SK-N-SH (cell line): ENCODE data around the gene FHL2. TPM values are rescaled to one million over a fixed set of nuclear protein-coding genes. Genes with fewer than 3 reads are reported as not detected.

Source experiments
- CTCF ChIA-PET: fragments of 300-600, 350-600 bp; formaldehyde crosslinking; extraction: SDS; loops from one replicate; lab custom pipeline; 2021; lab: Yijun Ruan, JAX
- POLR2A ChIA-PET: fragments of 350-600 bp; sonication (Branson Sonifier 250); formaldehyde crosslinking; extraction: SDS; loops from one replicate; lab custom pipeline; 2020; ENCODE audit warnings: antibody characterized with exemption, inconsistent platforms; lab: Yijun Ruan, JAX
- DNase-seq: peaks from one replicate; pipeline ENCODE4 v3.0.0; 2012
- H2AFZ ChIP-seq: fragments of 200-600 bp; sonication (generic); 2 replicates; pipeline ENCODE4 v1.8.1; 2016; ENCODE audit warnings: antibody characterized with exemption, mild to moderate bottlenecking, low read depth
- H3F3A ChIP-seq: fragments of 200-600 bp; sonication (generic); replicated peaks from 2 replicates; pipeline ENCODE3; 2016; ENCODE audit warnings: antibody characterized with exemption, mild to moderate bottlenecking; ENCODE audit not compliant: insufficient read depth
- H3K27ac ChIP-seq, 2 experiments: fragments of 200-500 bp in 1 of 2; fragments of 200-600 bp in 1 of 2; sonication (Bioruptor generic) in 1 of 2; sonication (generic), shearing (Covaris generic) in 1 of 2; 2 replicates each; pipeline versions ENCODE4 v1.5.1 to v1.6.1; 2014 to 2016; ENCODE audit warnings: low read depth in 2 of 2, inconsistent platforms in 1 of 2, low read length in 1 of 2, mild to moderate bottlenecking in 1 of 2, mixed read lengths in 1 of 2
- H3K27me3 ChIP-seq: fragments of 200-600 bp; sonication (generic), shearing (Covaris generic); 2 replicates; pipeline ENCODE4 v1.6.1; 2016; ENCODE audit warnings: mixed run types; ENCODE audit not compliant: insufficient read depth
- H3K36me3 ChIP-seq, 2 experiments: fragments of 200-500 bp in 1 of 2; fragments of 200-600 bp in 1 of 2; sonication (Bioruptor generic) in 1 of 2; sonication (generic) in 1 of 2; replicated peaks in 1 of 2; 2 replicates each; pipeline versions ENCODE3 to v1.5.1; 2014 to 2016; ENCODE audit warnings: low read length in 1 of 2, mild to moderate bottlenecking in 1 of 2; ENCODE audit not compliant: insufficient read depth in 2 of 2, control insufficient read depth in 1 of 2
- H3K4me1 ChIP-seq, 2 experiments: fragments of 200-500 bp in 1 of 2; fragments of 200-600 bp in 1 of 2; sonication (Bioruptor generic) in 1 of 2; sonication (generic), shearing (Covaris generic) in 1 of 2; 2 replicates each; pipeline versions ENCODE4 v1.5.1 to v1.6.1; 2014 to 2016; ENCODE audit warnings: low read depth in 1 of 2, low read length in 1 of 2, mixed run types in 1 of 2; ENCODE audit not compliant: insufficient read depth in 2 of 2, control insufficient read depth in 1 of 2
- H3K4me2 ChIP-seq: fragments of 200-600 bp; sonication (generic), shearing (Covaris generic); 2 replicates; pipeline ENCODE4 v1.6.1; 2017; ENCODE audit warnings: mixed run types
- H3K4me3 ChIP-seq, 2 experiments: fragments of 200-500 bp in 1 of 2; fragments of 200-600 bp in 1 of 2; sonication (Bioruptor generic) in 1 of 2; sonication (generic), shearing (Covaris generic) in 1 of 2; 2 replicates each; pipeline versions ENCODE4 v1.5.1 to v1.8.1; 2014 to 2016; ENCODE audit warnings: low read depth in 2 of 2, inconsistent platforms in 1 of 2, low read length in 1 of 2, mild to moderate bottlenecking in 1 of 2, mixed read lengths in 1 of 2, moderate library complexity in 1 of 2
- H3K79me2 ChIP-seq: fragments of 200-600 bp; sonication (generic); 2 replicates; pipeline ENCODE4 v1.8.1; 2017; ENCODE audit warnings: mild to moderate bottlenecking; ENCODE audit not compliant: insufficient read depth
- H3K9ac ChIP-seq: fragments of 200-600 bp; sonication (generic); 2 replicates; pipeline ENCODE4 v1.6.1; 2017; ENCODE audit warnings: mixed run types
- H3K9me2 ChIP-seq: fragments of 200-600 bp; sonication (generic); 2 replicates; pipeline ENCODE4 v1.6.1; 2017; ENCODE audit warnings: mixed run types
- H3K9me3 ChIP-seq: fragments of 200-600 bp; sonication (generic); 2 replicates; pipeline ENCODE4 v1.6.1; 2017; ENCODE audit warnings: mixed run types, mild to moderate bottlenecking, moderate library complexity
- H4K20me1 ChIP-seq: fragments of 200-600 bp; sonication (generic); 2 replicates; pipeline ENCODE4 v1.6.1; 2017; ENCODE audit warnings: mild to moderate bottlenecking, mixed run types; ENCODE audit not compliant: insufficient read depth
- EP300 ChIP-seq, 2 experiments: IDR thresholded peaks; 2 replicates each; pipeline versions ENCODE4 v1.4.0 to v1.6.1; 2012; ENCODE audit warnings: borderline replicate concordance in 1 of 2, low read depth in 1 of 2, low read length in 1 of 2
- EZH2phosphoT487 ChIP-seq: fragments of 200-600 bp; sonication (generic); IDR thresholded peaks from 2 replicates; pipeline ENCODE4 v1.6.1; 2017; ENCODE audit warnings: low read depth, mixed run types, mild to moderate bottlenecking, antibody characterized with exemption, moderate library complexity, borderline replicate concordance
- FOXJ3 ChIP-seq: sonication (generic); formaldehyde crosslinking; IDR thresholded peaks from 2 replicates; pipeline ENCODE4 v1.5.1; 2020; ENCODE audit warnings: mild to moderate bottlenecking, missing genetic modification reagents
- GABPA ChIP-seq: IDR thresholded peaks from 2 replicates; pipeline ENCODE4 v1.4.0; 2012; ENCODE audit warnings: low read depth, mild to moderate bottlenecking
- GATA2 ChIP-seq: sonication (generic); formaldehyde crosslinking; IDR thresholded peaks from 2 replicates; pipeline ENCODE4 v1.5.0; 2020; ENCODE audit warnings: mild to moderate bottlenecking, missing genetic modification reagents
- MXI1 ChIP-seq: IDR thresholded peaks from 2 replicates; pipeline ENCODE4 v1.6.1; 2012; ENCODE audit warnings: mild to moderate bottlenecking, low read depth, low read length, improper control_type of control experiment
- RCOR1 ChIP-seq: fragments of 150-350 bp; IDR thresholded peaks from 2 replicates; pipeline ENCODE4 v1.6.1; 2017; ENCODE audit warnings: antibody characterized with exemption, low read length
- SMC3 ChIP-seq: IDR thresholded peaks from 2 replicates; pipeline ENCODE4 v1.6.1; 2012; ENCODE audit warnings: low read depth, low read length, improper control_type of control experiment
- TCF12 ChIP-seq: IDR thresholded peaks from 2 replicates; pipeline ENCODE4 v1.4.0; 2012
- TEAD4 ChIP-seq: IDR thresholded peaks from 2 replicates; pipeline ENCODE4 v1.4.0; 2012; ENCODE audit warnings: mild to moderate bottlenecking, borderline replicate concordance; ENCODE audit not compliant: insufficient read depth
- YY1 ChIP-seq: IDR thresholded peaks from 2 replicates; pipeline ENCODE4 v1.4.0; 2012; ENCODE audit warnings: low read depth, mild to moderate bottlenecking
- WGBS: methylation state at CpG from one replicate; pipeline ENCODE4 v1.1.6; 2017; ENCODE audit warnings: low lambda C conversion rate; 5-methylcytosine and 5-hydroxymethylcytosine counted together
- polyA plus RNA-seq, 3 experiments: library from polyadenylated mRNA; depleted of rRNA; stranded (reverse); fragments of >200 nt; gene quantifications; 2 replicates each; pipeline ENCODE4 v1.2.3, GENCODE V29; 2012
- TF ChIP-seq, protein P1 (sequence below): IDR thresholded peaks from 2 replicates; pipeline ENCODE4 v1.4.0; 2012; ENCODE audit warnings: low read depth, borderline replicate concordance
- TF ChIP-seq, protein P2 (sequence below): IDR thresholded peaks from 2 replicates; pipeline ENCODE4 v1.6.1; 2012; ENCODE audit warnings: mild to moderate bottlenecking, low read depth, low read length, moderate library complexity
- TF ChIP-seq, protein P3 (sequence below): fragments of 200-600 bp; sonication (generic); IDR thresholded peaks from 2 replicates; pipeline ENCODE4 v1.6.1; 2017; ENCODE audit warnings: antibody characterized with exemption, mild to moderate bottlenecking, moderate library complexity

FHL2 gene
- polyA plus RNA-seq, 1 of the 3 experiments (the other 2 are of a cell fraction): 31.7 TPM

DNA sequence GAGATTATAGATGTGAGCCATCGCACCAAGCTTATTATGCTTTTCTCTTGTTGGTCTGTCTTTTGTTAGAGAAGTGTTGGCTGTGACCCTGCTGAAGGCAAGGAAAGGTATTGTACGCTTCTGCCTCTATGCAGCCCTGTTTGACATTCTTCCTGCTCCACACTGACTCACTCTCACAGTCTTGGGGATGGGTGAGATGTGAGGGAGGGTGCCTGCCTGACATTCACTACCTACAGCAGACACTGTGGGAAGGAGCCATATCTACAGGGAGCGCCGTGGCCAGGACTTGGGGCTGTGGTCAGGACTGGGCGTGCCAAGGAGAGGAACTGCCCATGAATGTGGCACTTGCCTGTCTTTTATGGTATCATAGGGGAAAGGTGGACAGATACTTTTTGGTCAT, 43.9 kb upstream of the FHL2 start:
- H3K27ac ChIP-seq: no peak overlapping the region
- H3K9ac ChIP-seq: no peak overlapping the region
- H3K9me3 ChIP-seq: no peaks in the 10 kb centered on the region
- DNase-seq: no peak
- WGBS: 84% methylated on average over 5 of the region's 5 CpGs
- peaks cover 3% of the 10 kb centered on the region for H3F3A ChIP-seq
- no peak overlapping the region for H2AFZ ChIP-seq
- TF ChIP-seq GATA2 (CRISPR knock-in tag) (no peak), GABPA (no peak), YY1 (no peak), EP300 (IDR thresholded peaks at IDR 0.05; ENCODE audit: borderline replicate concordance in 1 of 2, low read depth in 1 of 2, low read length in 1 of 2) (no peak), RCOR1 (no peak), FOXJ3 (CRISPR knock-in tag) (no peak)
- TF ChIP-seq, protein P1, sequence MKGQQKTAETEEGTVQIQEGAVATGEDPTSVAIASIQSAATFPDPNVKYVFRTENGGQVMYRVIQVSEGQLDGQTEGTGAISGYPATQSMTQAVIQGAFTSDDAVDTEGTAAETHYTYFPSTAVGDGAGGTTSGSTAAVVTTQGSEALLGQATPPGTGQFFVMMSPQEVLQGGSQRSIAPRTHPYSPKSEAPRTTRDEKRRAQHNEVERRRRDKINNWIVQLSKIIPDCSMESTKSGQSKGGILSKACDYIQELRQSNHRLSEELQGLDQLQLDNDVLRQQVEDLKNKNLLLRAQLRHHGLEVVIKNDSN: no peak
- no peak overlapping the region for H3K4me2 ChIP-seq
- ChIA-PET POLR2A (no interaction called here), CTCF (interaction anchor here (1.2 kb wide), 1 partner anchor 14 kb away, joined by 3 read pairs; no protein-coding TSS in a partner anchor)
- no peaks in the 10 kb centered on the region for H3K9me2 ChIP-seq
- H4K20me1 ChIP-seq: no peaks in the 10 kb centered on the region
- no peaks in the 10 kb centered on the region for H3K27me3 ChIP-seq
- H3K36me3 ChIP-seq: no peaks in the 10 kb centered on the region
- peaks cover 0 to 14% of the 10 kb centered on the region in 2 experiments; a peak in 2 of 4 replicates for H3K4me1 ChIP-seq
- no peak overlapping the region for H3K4me3 ChIP-seq
- no peaks in the 10 kb centered on the region for H3K79me2 ChIP-seq

DNA sequence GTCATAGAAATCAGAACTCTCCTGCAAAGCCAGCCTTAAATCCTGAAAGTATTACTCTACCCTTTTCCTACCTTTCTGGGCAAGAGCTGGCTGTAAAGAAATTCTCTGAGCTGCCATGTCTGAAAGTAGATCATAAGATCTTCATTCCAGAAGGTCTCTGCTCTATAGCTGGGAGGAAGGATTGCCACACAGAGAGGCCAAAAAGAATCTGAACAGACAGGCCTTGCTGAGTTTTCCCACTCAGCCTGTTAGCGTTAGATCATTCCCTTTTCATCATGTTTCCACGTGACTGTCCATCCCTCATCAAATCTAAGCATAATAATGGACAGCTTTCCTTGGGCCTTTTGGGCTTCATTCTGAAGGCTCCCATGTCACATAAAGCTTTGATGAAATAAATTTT, 43.2 kb upstream of the FHL2 start:
- 76% methylated on average over 2 of the region's 2 CpGs for WGBS
- no peak for DNase-seq
- H3K4me2 ChIP-seq: no peak overlapping the region
- H3K4me3 ChIP-seq: no peak overlapping the region
- TF ChIP-seq EZH2phosphoT487 (no peak), SMC3 (no peak), FOXJ3 (CRISPR knock-in tag) (no peak)
- no peaks in the 10 kb centered on the region for H3K9me2 ChIP-seq
- CTCF ChIA-PET: interaction anchor here (1.2 to 1.7 kb wide), 2 partner anchors 14 to 79 kb away, joined by 3 to 6 read pairs; no protein-coding TSS in a partner anchor
- H3K9ac ChIP-seq: no peak overlapping the region
- H3K36me3 ChIP-seq: no peaks in the 10 kb centered on the region
- no peaks in the 10 kb centered on the region for H4K20me1 ChIP-seq
- H3K79me2 ChIP-seq: no peaks in the 10 kb centered on the region
- no peaks in the 10 kb centered on the region for H3K9me3 ChIP-seq
- POLR2A ChIA-PET: no interaction called here
- H3K27me3 ChIP-seq: no peaks in the 10 kb centered on the region
- H3K4me1 ChIP-seq: peaks cover 0 to 17% of the 10 kb centered on the region in 2 experiments; a peak in 2 of 4 replicates
- H2AFZ ChIP-seq: no peak overlapping the region
- H3F3A ChIP-seq: peaks cover 7% of the 10 kb centered on the region
- no peak overlapping the region for H3K27ac ChIP-seq

DNA sequence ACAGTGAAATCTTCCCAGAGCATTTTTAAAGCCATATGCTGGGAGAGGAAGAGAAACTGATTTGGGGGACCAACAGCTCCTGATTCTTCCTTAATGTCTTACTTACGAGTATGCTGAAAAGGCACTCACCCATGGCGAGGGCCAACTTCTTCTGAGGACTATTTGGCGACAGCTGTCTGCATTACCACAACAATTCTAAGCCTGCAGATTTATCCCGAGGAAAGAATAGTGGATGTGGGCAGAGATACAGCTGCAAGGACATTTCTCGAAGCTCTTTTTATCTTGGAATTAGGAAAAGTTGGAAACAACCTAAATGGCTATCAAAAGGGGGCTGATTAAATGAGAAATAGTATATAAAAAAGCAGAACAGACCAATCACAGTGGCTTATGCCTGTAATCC, 40.3 kb upstream of the FHL2 start:
- no peak overlapping the region for H2AFZ ChIP-seq
- H3K4me2 ChIP-seq: no peak overlapping the region
- H3K9ac ChIP-seq: no peak overlapping the region
- no peak for DNase-seq
- H3K27ac ChIP-seq: peak overlapping the region in 1 of 2 experiments; percentile 95; a peak in 1 of 4 replicates
- no peaks in the 10 kb centered on the region for H4K20me1 ChIP-seq
- H3K9me2 ChIP-seq: no peaks in the 10 kb centered on the region
- peaks cover 7% of the 10 kb centered on the region for H3F3A ChIP-seq
- H3K4me1 ChIP-seq: peaks cover 0 to 17% of the 10 kb centered on the region in 2 experiments; a peak in 2 of 4 replicates
- 68% methylated on average over 5 of the region's 5 CpGs for WGBS
- H3K79me2 ChIP-seq: no peaks in the 10 kb centered on the region
- H3K27me3 ChIP-seq: 0 out of 2 replicates have a peak, but pooled peaks cover 4% of the 10 kb centered on the region
- ChIA-PET POLR2A (interaction anchor here (1.2 to 1.8 kb wide), 5 partner anchors 10 to 79 kb away, joined by 4 to 12 read pairs (median 6); partner anchors contain the start of gene FHL2), CTCF (interaction anchor here (0.7 to 2.6 kb wide), 7 partner anchors 18 to 82 kb away, joined by 3 to 10 read pairs (median 4); no protein-coding TSS in a partner anchor)
- H3K4me3 ChIP-seq: no peak overlapping the region
- no peaks in the 10 kb centered on the region for H3K9me3 ChIP-seq
- no peaks in the 10 kb centered on the region for H3K36me3 ChIP-seq
- TF ChIP-seq TCF12: no peak
- TF ChIP-seq, protein P2, sequence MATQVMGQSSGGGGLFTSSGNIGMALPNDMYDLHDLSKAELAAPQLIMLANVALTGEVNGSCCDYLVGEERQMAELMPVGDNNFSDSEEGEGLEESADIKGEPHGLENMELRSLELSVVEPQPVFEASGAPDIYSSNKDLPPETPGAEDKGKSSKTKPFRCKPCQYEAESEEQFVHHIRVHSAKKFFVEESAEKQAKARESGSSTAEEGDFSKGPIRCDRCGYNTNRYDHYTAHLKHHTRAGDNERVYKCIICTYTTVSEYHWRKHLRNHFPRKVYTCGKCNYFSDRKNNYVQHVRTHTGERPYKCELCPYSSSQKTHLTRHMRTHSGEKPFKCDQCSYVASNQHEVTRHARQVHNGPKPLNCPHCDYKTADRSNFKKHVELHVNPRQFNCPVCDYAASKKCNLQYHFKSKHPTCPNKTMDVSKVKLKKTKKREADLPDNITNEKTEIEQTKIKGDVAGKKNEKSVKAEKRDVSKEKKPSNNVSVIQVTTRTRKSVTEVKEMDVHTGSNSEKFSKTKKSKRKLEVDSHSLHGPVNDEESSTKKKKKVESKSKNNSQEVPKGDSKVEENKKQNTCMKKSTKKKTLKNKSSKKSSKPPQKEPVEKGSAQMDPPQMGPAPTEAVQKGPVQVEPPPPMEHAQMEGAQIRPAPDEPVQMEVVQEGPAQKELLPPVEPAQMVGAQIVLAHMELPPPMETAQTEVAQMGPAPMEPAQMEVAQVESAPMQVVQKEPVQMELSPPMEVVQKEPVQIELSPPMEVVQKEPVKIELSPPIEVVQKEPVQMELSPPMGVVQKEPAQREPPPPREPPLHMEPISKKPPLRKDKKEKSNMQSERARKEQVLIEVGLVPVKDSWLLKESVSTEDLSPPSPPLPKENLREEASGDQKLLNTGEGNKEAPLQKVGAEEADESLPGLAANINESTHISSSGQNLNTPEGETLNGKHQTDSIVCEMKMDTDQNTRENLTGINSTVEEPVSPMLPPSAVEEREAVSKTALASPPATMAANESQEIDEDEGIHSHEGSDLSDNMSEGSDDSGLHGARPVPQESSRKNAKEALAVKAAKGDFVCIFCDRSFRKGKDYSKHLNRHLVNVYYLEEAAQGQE: no peak
- TF ChIP-seq MXI1: no peak
- TF ChIP-seq FOXJ3 (CRISPR knock-in tag): no peak
- TF ChIP-seq, protein P1: no peak
- TF ChIP-seq TEAD4: no peak
- TF ChIP-seq, protein P3, sequence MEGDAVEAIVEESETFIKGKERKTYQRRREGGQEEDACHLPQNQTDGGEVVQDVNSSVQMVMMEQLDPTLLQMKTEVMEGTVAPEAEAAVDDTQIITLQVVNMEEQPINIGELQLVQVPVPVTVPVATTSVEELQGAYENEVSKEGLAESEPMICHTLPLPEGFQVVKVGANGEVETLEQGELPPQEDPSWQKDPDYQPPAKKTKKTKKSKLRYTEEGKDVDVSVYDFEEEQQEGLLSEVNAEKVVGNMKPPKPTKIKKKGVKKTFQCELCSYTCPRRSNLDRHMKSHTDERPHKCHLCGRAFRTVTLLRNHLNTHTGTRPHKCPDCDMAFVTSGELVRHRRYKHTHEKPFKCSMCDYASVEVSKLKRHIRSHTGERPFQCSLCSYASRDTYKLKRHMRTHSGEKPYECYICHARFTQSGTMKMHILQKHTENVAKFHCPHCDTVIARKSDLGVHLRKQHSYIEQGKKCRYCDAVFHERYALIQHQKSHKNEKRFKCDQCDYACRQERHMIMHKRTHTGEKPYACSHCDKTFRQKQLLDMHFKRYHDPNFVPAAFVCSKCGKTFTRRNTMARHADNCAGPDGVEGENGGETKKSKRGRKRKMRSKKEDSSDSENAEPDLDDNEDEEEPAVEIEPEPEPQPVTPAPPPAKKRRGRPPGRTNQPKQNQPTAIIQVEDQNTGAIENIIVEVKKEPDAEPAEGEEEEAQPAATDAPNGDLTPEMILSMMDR: no peak
